GM12878 (cell line): ENCODE data around the gene KHK. TPM values are rescaled to one million over a fixed set of nuclear protein-coding genes. Genes with fewer than 3 reads are reported as not detected.
A peak's percentile ranks its signal among the peaks of the same experiment; 100 is the strongest.

Source experiments
- ATAC-seq: fragments of 200-7000 bp; cut with Tn5 transposase; 3 replicates; pipeline ENCODE4 v1.9.1; 2020; ENCODE audit warnings: mild to moderate bottlenecking, moderate library complexity
- BruUV-seq: library from RNA; stranded (reverse); fragments of 400-500 nt; replicated peaks from 2 replicates; lab custom pipeline; 2021; lab: Mats Ljungman, UMichigan
- CTCF ChIA-PET: fragments of 300-600 bp; sonication (Branson Sonifier 250); formaldehyde crosslinking; extraction: SDS; loops from one replicate; lab custom pipeline; 2021; ENCODE audit warnings: inconsistent platforms; lab: Yijun Ruan, JAX
- POLR2A ChIA-PET: fragments of 350-600 bp; formaldehyde crosslinking; extraction: SDS; loops from one replicate; lab custom pipeline; 2021; ENCODE audit warnings: inconsistent platforms; lab: Charles Lee
- RAD21 ChIA-PET: fragments of 300-600 bp; sonication (Branson Sonifier 250); formaldehyde crosslinking; loops from one replicate; lab custom pipeline; 2023; ENCODE audit warnings: antibody characterized with exemption; ENCODE audit not compliant: unreplicated experiment; lab: Charles Lee
- SMC1A ChIA-PET: fragments of 300-600 bp; sonication (Branson Sonifier 250); formaldehyde crosslinking; loops from one replicate; lab custom pipeline; 2023; ENCODE audit not compliant: unreplicated experiment, uncharacterized antibody; lab: Charles Lee
- DNase-seq: peaks from one replicate; pipeline ENCODE4 v3.0.0-alpha.2; 2011; ENCODE audit warnings: low read depth, low spot score
- FAIRE-seq: peaks from 3 replicates; lab custom pipeline; 2011; peaks lifted over from hg19 to GRCh38; lab: Jason Lieb, UNC
- H2AFZ ChIP-seq: 2 replicates; pipeline ENCODE4 v1.6.0; 2011; ENCODE audit warnings: low read depth, low read length, control low read depth; ENCODE audit not compliant: control insufficient read depth
- H3K27ac ChIP-seq: 2 replicates; pipeline ENCODE4 v1.5.1; 2011; ENCODE audit warnings: control low read depth; ENCODE audit not compliant: control insufficient read depth, insufficient read depth
- H3K27me3 ChIP-seq, 2 experiments: replicated peaks in 1 of 2; 2 replicates each; pipeline versions ENCODE4 v1.6.0 to v1.6.1; 2011; ENCODE audit warnings: low read length in 1 of 2; ENCODE audit not compliant: control insufficient read depth in 2 of 2, insufficient read depth in 2 of 2
- H3K36me3 ChIP-seq, 2 experiments: 2 replicates each; pipeline ENCODE4 v1.5.1; 2011; ENCODE audit warnings: low read length in 1 of 2; ENCODE audit not compliant: control insufficient read depth in 2 of 2, insufficient read depth in 2 of 2
- H3K4me1 ChIP-seq: 2 replicates; pipeline ENCODE4 v1.6.1; 2011; ENCODE audit warnings: mild to moderate bottlenecking, low read length, moderate library complexity, mixed read lengths; ENCODE audit not compliant: control insufficient read depth, insufficient read depth
- H3K4me2 ChIP-seq: 2 replicates; pipeline ENCODE4 v1.6.0; 2011; ENCODE audit warnings: control low read depth; ENCODE audit not compliant: control insufficient read depth, insufficient read depth
- H3K4me3 ChIP-seq: fragments of 200-600 bp; sonication (generic); 2 replicates; pipeline ENCODE4 v1.5.1; 2016
- H3K79me2 ChIP-seq: 2 replicates; pipeline ENCODE4 v1.6.0; 2011; ENCODE audit warnings: low read length; ENCODE audit not compliant: control insufficient read depth, insufficient read depth
- H3K9ac ChIP-seq: 2 replicates; pipeline ENCODE4 v1.8.0; 2011; ENCODE audit warnings: low read length, control low read depth, mixed read lengths; ENCODE audit not compliant: control insufficient read depth, insufficient read depth
- H3K9me3 ChIP-seq: replicated peaks from 3 replicates; pipeline ENCODE4 v1.5.1; 2011; ENCODE audit warnings: mild to moderate bottlenecking, low read length; ENCODE audit not compliant: control insufficient read depth, insufficient read depth
- H4K20me1 ChIP-seq: 2 replicates; pipeline ENCODE4 v1.6.0; 2011; ENCODE audit not compliant: control insufficient read depth, insufficient read depth
- BACH1 ChIP-seq: fragments of 450-650 bp; IDR thresholded peaks from 2 replicates; pipeline ENCODE4 v1.6.1; 2017; ENCODE audit warnings: mild to moderate bottlenecking, borderline replicate concordance
- CREB1 ChIP-seq: IDR thresholded peaks from 2 replicates; pipeline ENCODE4 v1.6.1; 2012; ENCODE audit warnings: low read depth, mild to moderate bottlenecking, inconsistent platforms
- EED ChIP-seq: sonication (generic); IDR thresholded peaks from 2 replicates; pipeline ENCODE4 v1.6.1; 2016; ENCODE audit warnings: antibody characterized with exemption, low read depth
- GABPA ChIP-seq: IDR thresholded peaks from 2 replicates; pipeline ENCODE4 v1.6.1; 2014; ENCODE audit warnings: antibody characterized with exemption, low read depth, mild to moderate bottlenecking, inconsistent platforms
- KDM1A ChIP-seq: fragments of 200-600 bp; sonication (generic); IDR thresholded peaks from 2 replicates; pipeline ENCODE4 v1.6.1; 2016; ENCODE audit warnings: borderline replicate concordance
- SIN3A ChIP-seq: IDR thresholded peaks from 2 replicates; pipeline ENCODE4 v1.6.1; 2012; ENCODE audit warnings: low read depth, low read length, improper control_type of control experiment
- SMAD5 ChIP-seq: IDR thresholded peaks from 2 replicates; pipeline ENCODE4 v1.6.1; 2016; ENCODE audit warnings: antibody characterized with exemption, low read depth
- SUPT20H ChIP-seq: IDR thresholded peaks from 2 replicates; pipeline ENCODE4 v1.6.1; 2011; ENCODE audit warnings: low read depth, mild to moderate bottlenecking, low read length, moderate library complexity, borderline replicate concordance; ENCODE audit not compliant: control insufficient read depth
- TCF12 ChIP-seq: IDR thresholded peaks from 2 replicates; pipeline ENCODE4 v1.6.1; 2011; ENCODE audit warnings: low read depth, mild to moderate bottlenecking, low read length
- WGBS: methylation state at CpG from one replicate; pipeline ENCODE4 v1.1.6; 2016; ENCODE audit warnings: low lambda C conversion rate; ENCODE audit not compliant: insufficient replicate concordance, insufficient coverage; ENCODE audit errors: missing lambda C conversion rate; 5-methylcytosine and 5-hydroxymethylcytosine counted together
- in situ Hi-C: fragments of 300-500 bp; cut with MboI; formaldehyde crosslinking; loops from 9 replicates; pipeline ENCODE4 v1.14.3; 2018; ENCODE audit warnings: mixed read lengths
- intact Hi-C: fragments of 100-400 bp; cut with micrococcal nuclease; formaldehyde crosslinking; loops from one replicate; pipeline ENCODE4 v1.14.2; 2022; ENCODE audit not compliant: unreplicated experiment
- polyA plus RNA-seq, 11 experiments: library from polyadenylated mRNA; depleted of rRNA in 4 of 11; unstranded in 6 of 11; stranded (reverse) in 5 of 11; fragments of >200 nt; fragmentation: Nextera tagmentation in 4 of 11; fragmentation: Illumina TruSeq in 1 of 11; extraction: Ambion mirVana in 4 of 11; extraction: Trizol in 1 of 11; gene quantifications; 1 replicate in 1 of 11; 2 replicates in 10 of 11; pipeline versions ENCODE4 v1.2.1 to v1.2.3, GENCODE V29; 2011 to 2016; ENCODE audit warnings: inconsistent platforms in 2 of 11, missing spikeins in 2 of 11, low read depth in 1 of 11
- total RNA-seq, 4 experiments: library from RNA; depleted of rRNA in 3 of 4; stranded (reverse); fragments of >200 nt in 3 of 4; fragmentation: Illumina TruSeq in 1 of 4; extraction: Trizol in 1 of 4; gene quantifications; 2 replicates each; pipeline versions ENCODE4 v1.2.1 to v1.2.3, GENCODE V29; 2013 to 2021
- TF ChIP-seq, protein P1 (sequence below): fragments of 450-650 bp; IDR thresholded peaks from 2 replicates; pipeline ENCODE4 v1.6.1; 2017; ENCODE audit warnings: mild to moderate bottlenecking, low read depth, inconsistent platforms; ENCODE audit not compliant: poor library complexity, severe bottlenecking
- TF ChIP-seq, protein P2 (sequence below): IDR thresholded peaks from 2 replicates; pipeline ENCODE4 v1.6.1; 2012; ENCODE audit warnings: low read depth, low read length, improper control_type of control experiment

Gene KHK
- total and polyA plus RNA-seq, 10 of the 15 experiments (the other 5 are each of a cell fraction or from before 2014, with no cell fraction given): 0.31 to 11.8 (median 3.9) TPM

- peak overlapping the region; percentile 26; the same call in 1 of the 2 replicates for H3K9ac ChIP-seq
- WGBS: 59% methylated on average over 2 of the region's 2 CpGs
- TF ChIP-seq SIN3A (no peak), EED (peak; percentile 57; the same call in 1 of the 2 replicates), CREB1 (no peak)
- TF ChIP-seq, all 136 proteins: peak for 1
- peaks cover 27% of the 10 kb centered on the region for H3K79me2 ChIP-seq
- H3K27me3 ChIP-seq: no peaks in the 10 kb centered on the region
- no peak for ATAC-seq
- peak overlapping the region; percentile 48 for H2AFZ ChIP-seq
- H3K4me1 ChIP-seq: peaks cover 42% of the 10 kb centered on the region
- in situ Hi-C loops (no loop called here), intact Hi-C loops (no loop called here)
- ChIA-PET RAD21 (interaction anchor here (1.4 to 2.8 kb wide), 3 partner anchors 8 to 23 kb away, joined by 3 to 22 read pairs (median 8); partner anchors contain the start of genes AGBL5 and KHK), CTCF (interaction anchor here (1.5 to 4.0 kb wide), 5 partner anchors 8 to 229 kb away, joined by 4 to 36 read pairs (median 12); partner anchors contain the start of genes AGBL5 and KHK), POLR2A (interaction anchor here (0.9 to 12.2 kb wide), 6 partner anchors 9 to 43 kb away, joined by 3 to 139 read pairs (median 12); partner anchors contain the start of genes AGBL5 and TMEM214), SMC1A (interaction anchor here (0.8 to 5.4 kb wide), 6 partner anchors 11 to 40 kb away, joined by 3 to 33 read pairs (median 4); partner anchors contain the start of genes AGBL5 and TMEM214)
- H3K4me2 ChIP-seq: peak overlapping the region; percentile 49
- H3K9me3 ChIP-seq: no peaks in the 10 kb centered on the region
- H4K20me1 ChIP-seq: no peaks in the 10 kb centered on the region
- H3K4me3 ChIP-seq: no peak overlapping the region
- no TSS peak for BruUV-seq
- DNase-seq: no peak
- peak overlapping the region; percentile 83 for H3K27ac ChIP-seq
- no peak for FAIRE-seq
- peaks cover 0 to 5% of the 10 kb centered on the region in 2 experiments; a peak in 2 of 4 replicates for H3K36me3 ChIP-seq
Observed at GRCh38 chr2:27073782-27074181, 12.8 kb upstream of the KHK start.

- Histone ChIP-seq H3K4me3 (peak overlapping the region; percentile 31), H4K20me1 (no peaks in the 10 kb centered on the region), H3K79me2 (peaks cover 16% of the 10 kb centered on the region), H3K4me1 (peaks cover 41% of the 10 kb centered on the region), H3K9ac (no peak overlapping the region), H3K9me3 (no peaks in the 10 kb centered on the region), H3K27me3 (no peaks in the 10 kb centered on the region), H2AFZ (peak overlapping the region; percentile 49), H3K36me3 (peaks cover 0 to 2% of the 10 kb centered on the region in 2 experiments; a peak in 1 of 4 replicates), H3K4me2 (peak overlapping the region; percentile 61), H3K27ac (peak overlapping the region; percentile 74)
- ATAC-seq (no peak), FAIRE-seq (no peak), DNase-seq (peak; percentile 46)
- ChIA-PET RAD21 (interaction anchor here (0.7 to 1.5 kb wide), 4 partner anchors 11 to 24 kb away, joined by 3 to 8 read pairs (median 4); partner anchors contain the start of genes AGBL5 and KHK), SMC1A (interaction anchor here (0.8 to 5.4 kb wide), 4 partner anchors 10 to 33 kb away, joined by 3 to 33 read pairs (median 4); partner anchors contain the start of gene AGBL5), CTCF (interaction anchor here (1.0 to 4.0 kb wide), 5 partner anchors 7 to 24 kb away, joined by 4 to 36 read pairs (median 12); partner anchors contain the start of genes AGBL5 and KHK), POLR2A (interaction anchor here (12.2 kb wide), 1 partner anchor 22 kb away, joined by 139 read pairs; the partner anchor contains the start of gene AGBL5)
- WGBS: 18% methylated on average over 4 of the region's 4 CpGs
- in situ Hi-C loops (no loop called here), intact Hi-C loops (no loop called here)
- no TSS peak for BruUV-seq
- TF ChIP-seq SMAD5 (no peak), BACH1 (no peak), KDM1A (no peak), TCF12 (peak; percentile 88), GABPA (no peak), SUPT20H (no peak)
- TF ChIP-seq, protein P1, sequence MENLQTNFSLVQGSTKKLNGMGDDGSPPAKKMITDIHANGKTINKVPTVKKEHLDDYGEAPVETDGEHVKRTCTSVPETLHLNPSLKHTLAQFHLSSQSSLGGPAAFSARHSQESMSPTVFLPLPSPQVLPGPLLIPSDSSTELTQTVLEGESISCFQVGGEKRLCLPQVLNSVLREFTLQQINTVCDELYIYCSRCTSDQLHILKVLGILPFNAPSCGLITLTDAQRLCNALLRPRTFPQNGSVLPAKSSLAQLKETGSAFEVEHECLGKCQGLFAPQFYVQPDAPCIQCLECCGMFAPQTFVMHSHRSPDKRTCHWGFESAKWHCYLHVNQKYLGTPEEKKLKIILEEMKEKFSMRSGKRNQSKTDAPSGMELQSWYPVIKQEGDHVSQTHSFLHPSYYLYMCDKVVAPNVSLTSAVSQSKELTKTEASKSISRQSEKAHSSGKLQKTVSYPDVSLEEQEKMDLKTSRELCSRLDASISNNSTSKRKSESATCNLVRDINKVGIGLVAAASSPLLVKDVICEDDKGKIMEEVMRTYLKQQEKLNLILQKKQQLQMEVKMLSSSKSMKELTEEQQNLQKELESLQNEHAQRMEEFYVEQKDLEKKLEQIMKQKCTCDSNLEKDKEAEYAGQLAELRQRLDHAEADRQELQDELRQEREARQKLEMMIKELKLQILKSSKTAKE: no peak
- TF ChIP-seq, protein P2, sequence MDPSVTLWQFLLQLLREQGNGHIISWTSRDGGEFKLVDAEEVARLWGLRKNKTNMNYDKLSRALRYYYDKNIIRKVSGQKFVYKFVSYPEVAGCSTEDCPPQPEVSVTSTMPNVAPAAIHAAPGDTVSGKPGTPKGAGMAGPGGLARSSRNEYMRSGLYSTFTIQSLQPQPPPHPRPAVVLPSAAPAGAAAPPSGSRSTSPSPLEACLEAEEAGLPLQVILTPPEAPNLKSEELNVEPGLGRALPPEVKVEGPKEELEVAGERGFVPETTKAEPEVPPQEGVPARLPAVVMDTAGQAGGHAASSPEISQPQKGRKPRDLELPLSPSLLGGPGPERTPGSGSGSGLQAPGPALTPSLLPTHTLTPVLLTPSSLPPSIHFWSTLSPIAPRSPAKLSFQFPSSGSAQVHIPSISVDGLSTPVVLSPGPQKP: no peak
Observed at GRCh38 chr2:27074738-27075565, 11.6 kb upstream of the KHK start.
